Activated naive CD8-positive, alpha-beta T cell treated with anti-CD3 and anti-CD28 coated beads for 36 hours (primary cell): Measurements from ENCODE around the gene GTF2E1. TPM values are rescaled to one million over a fixed set of nuclear protein-coding genes. Genes with fewer than 3 reads are reported as not detected.
"Not testable (repeated sequence)": the region's sequence is repeated elsewhere in the genome, so short reads cannot be mapped to it uniquely, and the experiment has no call there.

Experiments used
- DNase-seq: peaks from one replicate; pipeline ENCODE4 v3.0.0; 2021
- H3K27ac Mint-ChIP-seq: one replicate; pipeline ENCODE4 v1.8.0; 2022; ENCODE audit warnings: mild to moderate bottlenecking, moderate library complexity, mixed read lengths
- H3K27me3 Mint-ChIP-seq: one replicate; pipeline ENCODE4 v1.8.0; 2022; ENCODE audit warnings: mild to moderate bottlenecking, mixed read lengths
- H3K36me3 Mint-ChIP-seq: one replicate; pipeline ENCODE4 v1.8.0; 2021; ENCODE audit warnings: mild to moderate bottlenecking, mixed read lengths
- H3K4me1 Mint-ChIP-seq: one replicate; pipeline ENCODE4 v1.8.0; 2021; ENCODE audit warnings: mixed read lengths
- H3K4me3 Mint-ChIP-seq: one replicate; pipeline ENCODE4 v1.8.0; 2022; ENCODE audit warnings: mild to moderate bottlenecking, moderate library complexity, mixed read lengths
- H3K9me3 Mint-ChIP-seq: one replicate; pipeline ENCODE4 v1.8.0; 2022; ENCODE audit warnings: mixed read lengths
- total RNA-seq, 2 experiments: library from RNA; stranded (reverse); gene quantifications; one replicate each; pipeline ENCODE4 v1.2.3, GENCODE V29; 2021

Gene GTF2E1
- 10 to 100 TPM; 29.0 to 30.9 TPM for total RNA-seq

GRCh38 chr3:120742198-120742848 lies at the start of gene GTF2E1, which contains the start of gene RABL3:
Gene GTF2E1 (plus strand): TSS chr3:120742744. CDS start chr3:120750553, 7,809 bp downstream.
Gene RABL3 (minus strand): TSS chr3:120742516. CDS start chr3:120742507, 9 bp downstream.
- DNase-seq, result peak; percentile 91
- Mint-ChIP-seq H3K27me3 (no peaks in the 10 kb centered on the region), H3K36me3 (peaks cover 20% of the 10 kb centered on the region), H3K4me1 (peaks cover 28% of the 10 kb centered on the region), H3K9me3 (peaks cover 1% of the 10 kb centered on the region), H3K4me3 (peak within 1 kb of the TSS; percentile 87), H3K27ac (peak within 1 kb of the TSS; percentile 97)

DNA sequence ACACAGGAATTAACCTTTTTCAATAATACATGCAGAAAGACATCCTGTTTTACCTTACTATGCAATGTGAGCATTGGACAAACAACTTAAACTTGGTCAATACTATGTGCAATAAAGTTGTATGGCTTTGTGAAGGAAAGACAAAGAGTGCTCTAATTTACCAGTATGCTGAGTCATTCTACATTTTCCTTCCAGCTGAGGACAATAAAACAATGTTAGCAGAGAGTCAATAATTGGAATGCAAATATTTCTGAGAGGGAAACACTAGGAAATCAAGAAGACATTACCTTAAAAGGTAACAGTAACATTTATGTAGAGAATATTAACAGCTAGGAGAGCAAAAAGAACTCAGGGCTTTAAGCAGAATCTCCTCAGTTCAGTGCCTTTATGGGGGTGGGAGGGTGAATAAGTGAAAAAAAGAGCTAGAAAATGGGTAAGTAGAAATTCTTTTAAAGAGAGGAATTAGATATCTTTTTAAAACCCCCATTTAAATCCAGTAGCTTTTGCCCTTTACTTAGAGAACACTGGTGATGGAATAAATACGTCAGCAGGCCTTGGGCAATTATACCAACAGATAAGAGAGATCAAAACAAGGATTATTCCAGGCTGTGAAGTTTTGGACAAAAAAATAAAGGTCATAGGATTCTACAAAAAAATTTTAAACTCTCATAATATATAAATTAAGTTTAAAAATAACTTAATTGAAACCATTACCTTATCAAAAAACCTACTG lies 48.9 kb upstream of the GTF2E1 start:
- no peaks in the 10 kb centered on the region for H3K27me3 Mint-ChIP-seq
- H3K9me3 Mint-ChIP-seq, result no peaks in the 10 kb centered on the region
- H3K27ac Mint-ChIP-seq, result peak overlapping the region; percentile 4
- peaks cover 8% of the 10 kb centered on the region for H3K36me3 Mint-ChIP-seq
- H3K4me1 Mint-ChIP-seq, result no peaks in the 10 kb centered on the region
- H3K4me3 Mint-ChIP-seq, result no peak overlapping the region
- DNase-seq, result no peak

DNA sequence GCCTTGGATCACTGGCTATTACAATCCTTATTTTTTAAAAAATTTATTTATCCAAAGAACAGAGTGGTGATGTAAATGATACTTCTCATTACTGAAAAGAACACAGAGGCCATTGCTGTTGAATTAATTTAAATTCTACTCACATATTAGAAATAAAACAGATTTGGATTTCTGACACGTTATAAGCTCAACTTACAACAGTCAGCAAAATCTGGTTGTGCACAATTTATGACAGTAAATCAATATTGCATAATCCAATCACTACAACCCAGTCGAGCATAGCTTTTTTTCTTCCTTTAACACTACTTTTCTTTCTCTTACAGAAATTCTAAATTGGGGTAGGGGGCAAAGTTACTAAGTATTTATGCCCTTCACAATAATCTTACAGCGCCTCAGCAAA lies 43.2 kb upstream of the GTF2E1 start:
- DNase-seq, result no peak
- Mint-ChIP-seq H3K27ac (no peak overlapping the region), H3K4me3 (no peak overlapping the region), H3K4me1 (no peaks in the 10 kb centered on the region), H3K27me3 (no peaks in the 10 kb centered on the region), H3K9me3 (peaks cover 10% of the 10 kb centered on the region), H3K36me3 (peaks cover 29% of the 10 kb centered on the region)

- H3K36me3 Mint-ChIP-seq, result peaks cover 40% of the 10 kb centered on the region
- no peak for DNase-seq
- no peaks in the 10 kb centered on the region for H3K27me3 Mint-ChIP-seq
- H3K27ac Mint-ChIP-seq, result no peak overlapping the region
- no peak overlapping the region for H3K4me3 Mint-ChIP-seq
- peaks cover 11% of the 10 kb centered on the region for H3K9me3 Mint-ChIP-seq
- no peaks in the 10 kb centered on the region for H3K4me1 Mint-ChIP-seq
Observed at GRCh38 chr3:120705884-120706582, 36.5 kb upstream of the GTF2E1 start.

DNA sequence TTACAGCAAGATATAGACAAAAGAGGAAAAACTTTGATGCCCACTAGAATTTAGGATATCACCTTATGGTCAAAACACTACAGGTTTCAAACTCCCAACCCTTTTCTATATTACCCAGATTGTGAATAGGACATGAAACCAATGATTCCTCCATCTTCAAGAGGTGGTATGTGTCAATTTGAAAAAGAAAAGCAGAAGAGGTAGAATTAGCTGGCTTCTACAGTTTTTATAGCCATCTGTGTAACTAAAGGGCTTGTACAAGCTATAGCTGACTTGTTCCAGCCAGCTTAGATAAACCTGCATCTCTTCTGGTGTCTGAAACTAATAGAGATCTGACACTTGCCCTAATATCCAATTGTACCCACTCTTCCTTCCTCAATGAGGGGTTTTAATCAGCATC lies 35.6 kb upstream of the GTF2E1 start:
- no peak for DNase-seq
- Mint-ChIP-seq H3K36me3 (peaks cover 37% of the 10 kb centered on the region), H3K4me3 (no peak overlapping the region), H3K4me1 (no peaks in the 10 kb centered on the region), H3K9me3 (peaks cover 11% of the 10 kb centered on the region), H3K27me3 (no peaks in the 10 kb centered on the region), H3K27ac (no peak overlapping the region)

GRCh38 chr3:120708408-120708807 lies 34.1 kb upstream of the GTF2E1 start:
- Mint-ChIP-seq H3K36me3 (peaks cover 27% of the 10 kb centered on the region), H3K9me3 (peaks cover 7% of the 10 kb centered on the region), H3K27ac (no peak overlapping the region), H3K4me3 (no peak overlapping the region), H3K27me3 (no peaks in the 10 kb centered on the region), H3K4me1 (no peaks in the 10 kb centered on the region)
- no peak for DNase-seq

DNA sequence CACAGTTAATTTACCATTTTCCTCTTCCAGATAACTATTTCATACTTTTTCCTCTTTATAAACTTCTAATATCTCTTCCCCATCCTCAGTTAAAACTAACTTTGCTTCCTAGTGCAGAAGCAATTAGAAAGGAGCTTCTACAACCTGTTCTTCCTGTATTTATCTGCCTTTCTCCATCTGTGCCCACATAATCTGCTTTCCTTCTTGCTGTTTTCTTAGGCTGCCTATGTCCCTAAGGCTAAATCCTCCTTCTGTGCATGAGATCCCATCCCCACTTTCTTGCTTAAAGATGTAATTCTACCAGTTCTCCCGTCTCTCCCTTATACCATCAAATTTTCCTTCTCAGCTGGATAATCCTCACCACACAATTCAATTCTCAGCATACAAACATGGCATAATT lies 32.2 kb upstream of the GTF2E1 start:
- H3K4me1 Mint-ChIP-seq, result no peaks in the 10 kb centered on the region
- peaks cover 17% of the 10 kb centered on the region for H3K36me3 Mint-ChIP-seq

GRCh38 chr3:120713262-120713661 lies 29.3 kb upstream of the GTF2E1 start:
- H3K4me3 Mint-ChIP-seq, result no peak overlapping the region
- H3K36me3 Mint-ChIP-seq, result peaks cover 16% of the 10 kb centered on the region
- peaks cover under 1% of the 10 kb centered on the region for H3K4me1 Mint-ChIP-seq
- DNase-seq, result no peak
- H3K27me3 Mint-ChIP-seq, result no peaks in the 10 kb centered on the region
- H3K9me3 Mint-ChIP-seq, result no peaks in the 10 kb centered on the region
- no peak overlapping the region for H3K27ac Mint-ChIP-seq

More for the DNA sequence above, 32.2 kb upstream of the GTF2E1 start:
- Mint-ChIP-seq H3K9me3 (no peaks in the 10 kb centered on the region), H3K4me3 (no peak overlapping the region), H3K27ac (no peak overlapping the region), H3K27me3 (no peaks in the 10 kb centered on the region)
- DNase-seq, result no peak

- H3K27ac Mint-ChIP-seq, result peak overlapping the region; percentile 75
- DNase-seq, result peak; percentile 59
- H3K36me3 Mint-ChIP-seq, result peaks cover 43% of the 10 kb centered on the region
- H3K27me3 Mint-ChIP-seq, H3K9me3 Mint-ChIP-seq: not testable (repeated sequence)
- peaks cover 27% of the 10 kb centered on the region for H3K4me1 Mint-ChIP-seq
- peak overlapping the region; percentile 57 for H3K4me3 Mint-ChIP-seq
Observed at GRCh38 chr3:120719167-120719834, 23.2 kb upstream of the GTF2E1 start.

GRCh38 chr3:120726791-120727190 lies 15.8 kb upstream of the GTF2E1 start:
- peaks cover 9% of the 10 kb centered on the region for H3K9me3 Mint-ChIP-seq
- peaks cover 37% of the 10 kb centered on the region for H3K36me3 Mint-ChIP-seq
- no peak for DNase-seq
- H3K27me3 Mint-ChIP-seq, result no peaks in the 10 kb centered on the region
- no peaks in the 10 kb centered on the region for H3K4me1 Mint-ChIP-seq
- H3K27ac Mint-ChIP-seq, result no peak overlapping the region
- no peak overlapping the region for H3K4me3 Mint-ChIP-seq

DNA sequence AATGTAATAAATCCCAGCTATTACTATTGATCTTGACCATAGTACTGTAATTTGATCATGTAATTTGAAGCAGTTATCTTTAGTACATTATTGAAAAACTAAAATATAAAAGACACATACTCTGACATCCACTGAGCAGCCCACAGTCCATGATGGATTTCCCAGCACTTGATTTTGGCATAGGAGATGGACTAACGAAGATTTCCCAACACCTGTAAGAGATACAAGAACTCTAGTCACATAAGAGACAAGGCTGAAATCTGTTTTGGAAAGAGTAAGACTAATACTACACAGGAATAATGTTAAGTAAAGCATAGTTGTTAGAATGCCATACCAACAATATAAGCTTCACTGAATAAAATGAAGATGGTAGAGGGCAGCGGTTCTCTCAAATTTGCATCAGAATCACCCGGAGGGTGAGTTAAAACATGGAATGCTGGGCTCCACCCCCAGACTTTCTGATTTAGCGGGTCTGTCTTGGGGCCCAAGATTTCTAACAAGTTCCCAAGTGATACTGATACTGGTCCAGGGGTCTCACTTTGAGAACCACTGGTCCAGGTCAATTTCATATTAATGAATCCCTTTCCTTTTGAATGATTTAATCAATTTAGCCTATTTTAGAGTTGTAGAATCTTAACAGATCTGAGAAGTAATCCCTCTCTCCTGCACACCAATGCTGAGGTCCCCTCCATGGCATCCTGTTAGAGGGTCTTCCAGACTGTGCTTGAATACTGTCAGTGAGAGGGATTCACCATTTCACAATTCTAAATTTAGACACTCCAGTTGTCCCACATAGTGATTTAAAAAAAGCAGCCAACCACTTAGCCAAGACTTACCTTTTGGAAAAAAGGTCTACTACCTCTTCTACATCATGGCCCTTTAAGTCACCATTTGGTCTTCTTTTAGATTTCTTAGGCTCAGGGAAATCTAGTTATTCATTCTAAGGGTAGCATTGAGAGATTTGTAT lies 11.7 kb upstream of the GTF2E1 start:
- DNase-seq, result no peak
- Mint-ChIP-seq H3K27ac (no peak overlapping the region), H3K36me3 (peaks cover 39% of the 10 kb centered on the region), H3K4me3 (no peak overlapping the region), H3K4me1 (no peaks in the 10 kb centered on the region), H3K9me3 (peaks cover 10% of the 10 kb centered on the region), H3K27me3 (no peaks in the 10 kb centered on the region)

DNA sequence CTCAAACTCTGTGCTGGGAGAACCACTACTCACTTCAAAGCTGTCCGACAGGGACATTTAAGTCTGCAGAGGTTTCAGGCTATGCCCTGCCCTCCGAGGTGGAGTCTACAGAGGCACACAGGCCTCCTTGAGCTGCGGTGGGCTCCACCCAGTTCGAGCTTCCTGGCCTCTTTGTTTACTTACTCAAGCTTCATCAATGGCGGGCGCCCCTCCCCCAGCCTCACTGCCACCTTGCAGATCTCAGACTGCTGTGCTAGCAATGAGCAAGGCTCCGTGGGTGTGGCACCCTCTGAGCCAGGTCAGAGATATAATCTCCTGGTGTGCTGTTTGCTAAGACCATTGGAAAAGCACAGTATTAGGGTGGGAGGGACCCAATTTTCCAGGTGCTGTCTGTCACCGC lies 4.5 kb upstream of the GTF2E1 start:
- H3K27me3 Mint-ChIP-seq, H3K4me1 Mint-ChIP-seq, H3K4me3 Mint-ChIP-seq, DNase-seq, H3K27ac Mint-ChIP-seq: not testable (repeated sequence)
- H3K9me3 Mint-ChIP-seq, result peaks cover 13% of the 10 kb centered on the region
- peaks cover 37% of the 10 kb centered on the region for H3K36me3 Mint-ChIP-seq

- DNase-seq, result no peak
- Mint-ChIP-seq H3K4me3 (peak overlapping the region; percentile 87), H3K9me3 (peaks cover under 1% of the 10 kb centered on the region), H3K27ac (peak overlapping the region; percentile 21), H3K36me3 (peaks cover 26% of the 10 kb centered on the region), H3K27me3 (no peaks in the 10 kb centered on the region), H3K4me1 (peaks cover 24% of the 10 kb centered on the region)
Observed at GRCh38 chr3:120741320-120741719, 1.2 kb upstream of the GTF2E1 start.

DNA sequence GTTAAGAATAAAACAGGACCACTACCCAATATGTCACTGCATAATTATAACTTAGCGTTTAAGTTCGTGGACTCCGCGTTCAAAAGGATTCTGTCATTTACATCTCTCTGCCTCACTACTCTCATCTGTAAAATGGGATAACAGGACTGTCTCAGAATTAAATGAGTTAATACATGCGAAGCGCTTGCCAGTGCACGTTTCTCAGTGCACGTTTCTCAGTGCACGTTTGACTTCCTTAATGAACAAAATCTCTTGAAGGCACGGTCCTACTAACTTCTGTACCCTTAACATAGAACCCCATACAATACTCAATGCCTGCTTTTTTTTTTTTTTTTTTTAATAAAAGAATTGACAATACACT lies 727 bp upstream of the GTF2E1 start:
- Mint-ChIP-seq H3K36me3 (peaks cover 24% of the 10 kb centered on the region), H3K4me3 (peak overlapping the region; percentile 87), H3K27me3 (no peaks in the 10 kb centered on the region), H3K27ac (peak overlapping the region; percentile 97), H3K4me1 (peaks cover 28% of the 10 kb centered on the region), H3K9me3 (no peaks in the 10 kb centered on the region)
- DNase-seq, result no peak
